ENCODE results near the gene SIGMAR1.

- TF ChIP-seq CEBPB (IDR thresholded peaks at IDR 0.05) (no peak), USF1 (IDR thresholded peaks at IDR 0.05) (no peak; the same call in 1 of the 2 replicates), MAX (IDR thresholded peaks at IDR 0.05) (peak; percentile 98; the same call in 1 of the 2 replicates), EP300 (IDR thresholded peaks at IDR 0.05; ENCODE audit: borderline replicate concordance) (peak; percentile 36; the same call in 1 of the 2 replicates), CREB1 (IDR thresholded peaks at IDR 0.05; ENCODE audit: low read depth) (no peak), EGR1 (IDR thresholded peaks at IDR 0.05) (no peak; the same call in 1 of the 2 replicates), TAF1 (IDR thresholded peaks at IDR 0.05; ENCODE audit: low read depth) (peak; percentile 57), FOXM1 (IDR thresholded peaks at IDR 0.05; ENCODE audit: borderline replicate concordance, low read depth) (no peak), YY1 (IDR thresholded peaks at IDR 0.05; ENCODE audit: low read depth) (no peak; the same call in 1 of the 2 replicates), ZBTB7A (IDR thresholded peaks at IDR 0.05; ENCODE audit: low read depth) (no peak), REST (IDR thresholded peaks at IDR 0.05; ENCODE audit: low read depth) (no peak), TEAD4 (IDR thresholded peaks at IDR 0.05) (0 out of 2 replicates have a peak, but pooled peaks have one; percentile 3)
These were observed at the start of gene SIGMAR1 for GRCh38 chr9:34637356-34638137.
